ENCODE results near the gene ATP2A3.

DNA sequence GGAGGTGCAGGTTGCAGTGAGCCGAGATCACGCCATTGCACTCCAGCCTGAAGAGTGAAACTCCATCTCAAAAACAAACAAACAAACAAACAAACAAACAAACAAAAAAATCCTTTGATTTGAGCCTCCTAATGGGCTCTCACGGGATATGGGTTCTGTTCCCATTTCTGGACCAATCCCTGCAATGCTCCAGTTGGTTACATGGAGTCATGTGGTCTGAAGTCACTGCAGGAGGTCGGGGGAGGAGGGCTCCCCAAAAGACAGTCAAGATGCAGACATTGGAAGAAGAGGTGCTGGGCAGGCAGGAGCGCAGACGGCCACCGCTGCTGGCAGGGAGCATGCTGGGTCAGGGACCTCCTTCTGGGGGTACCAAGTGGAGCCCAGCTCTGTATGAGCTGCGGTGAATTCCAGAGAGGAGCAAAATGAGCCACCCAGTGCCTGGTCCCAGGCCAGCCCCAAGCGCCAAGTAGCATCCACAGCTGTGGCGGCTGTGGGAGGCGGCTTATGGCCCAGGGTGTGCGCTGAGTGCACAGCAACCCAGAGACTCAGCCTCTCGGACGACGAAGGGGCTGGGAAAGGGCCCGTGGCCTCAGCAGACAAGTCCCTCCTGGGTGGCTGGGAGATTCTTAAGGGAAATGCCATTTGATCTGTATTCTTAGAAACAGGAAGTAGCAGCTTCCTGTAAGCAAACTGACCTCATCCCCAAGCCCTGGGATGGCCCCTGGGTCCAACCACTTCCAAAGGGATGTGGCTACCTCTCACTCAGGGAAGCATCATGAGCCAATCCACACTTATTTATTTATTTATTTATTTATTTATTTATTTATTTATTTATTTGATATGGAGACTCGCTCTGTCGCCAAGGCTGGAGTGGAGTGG lies 19.6 kb upstream of the ATP2A3 start:
- TF ChIP-seq GATA2 (IDR thresholded peaks at IDR 0.05; ENCODE audit: low read depth, low read length) (no peak), GATA3 (IDR thresholded peaks at IDR 0.05; ENCODE audit: low read depth, low read length) (no peak)
